Neural progenitor cell (in vitro differentiated cells): ENCODE results near the gene PLEKHA1.

Experiments
- EZH2 ChIP-seq: fragments of 200-600 bp; sonication (generic); IDR thresholded peaks from 2 replicates; pipeline ENCODE4 v1.6.1; 2017; ENCODE audit warnings: antibody characterized with exemption, mild to moderate bottlenecking, moderate library complexity
- TF ChIP-seq, protein P1 (sequence below): fragments of 200-600 bp; sonication (generic); IDR thresholded peaks from 2 replicates; pipeline ENCODE4 v1.5.1; 2017; ENCODE audit warnings: antibody characterized with exemption, mild to moderate bottlenecking

DNA sequence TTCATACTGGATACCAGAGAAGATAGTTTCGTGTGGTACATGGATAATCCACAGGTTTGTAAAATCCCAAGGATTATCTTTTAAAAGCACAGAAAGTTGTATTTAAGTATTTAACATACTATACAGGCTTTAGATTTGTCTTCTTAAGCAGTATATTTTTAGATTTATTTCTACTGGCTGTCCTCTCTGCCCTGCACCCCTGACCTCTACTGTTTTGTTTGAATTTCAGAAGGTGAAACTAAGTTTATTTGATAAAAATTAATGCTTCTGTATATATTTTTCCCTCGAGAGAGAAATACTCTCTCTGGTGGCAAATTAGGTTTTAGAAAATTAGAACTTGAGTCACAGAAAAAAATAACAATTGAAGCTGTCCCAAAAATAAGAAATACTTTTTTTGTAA, 18.8 kb downstream of the PLEKHA1 start:
- TF ChIP-seq, protein P1, sequence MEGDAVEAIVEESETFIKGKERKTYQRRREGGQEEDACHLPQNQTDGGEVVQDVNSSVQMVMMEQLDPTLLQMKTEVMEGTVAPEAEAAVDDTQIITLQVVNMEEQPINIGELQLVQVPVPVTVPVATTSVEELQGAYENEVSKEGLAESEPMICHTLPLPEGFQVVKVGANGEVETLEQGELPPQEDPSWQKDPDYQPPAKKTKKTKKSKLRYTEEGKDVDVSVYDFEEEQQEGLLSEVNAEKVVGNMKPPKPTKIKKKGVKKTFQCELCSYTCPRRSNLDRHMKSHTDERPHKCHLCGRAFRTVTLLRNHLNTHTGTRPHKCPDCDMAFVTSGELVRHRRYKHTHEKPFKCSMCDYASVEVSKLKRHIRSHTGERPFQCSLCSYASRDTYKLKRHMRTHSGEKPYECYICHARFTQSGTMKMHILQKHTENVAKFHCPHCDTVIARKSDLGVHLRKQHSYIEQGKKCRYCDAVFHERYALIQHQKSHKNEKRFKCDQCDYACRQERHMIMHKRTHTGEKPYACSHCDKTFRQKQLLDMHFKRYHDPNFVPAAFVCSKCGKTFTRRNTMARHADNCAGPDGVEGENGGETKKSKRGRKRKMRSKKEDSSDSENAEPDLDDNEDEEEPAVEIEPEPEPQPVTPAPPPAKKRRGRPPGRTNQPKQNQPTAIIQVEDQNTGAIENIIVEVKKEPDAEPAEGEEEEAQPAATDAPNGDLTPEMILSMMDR: no peak
- no peak for TF ChIP-seq EZH2
